ENCODE data around the gene CDH26.

DNA sequence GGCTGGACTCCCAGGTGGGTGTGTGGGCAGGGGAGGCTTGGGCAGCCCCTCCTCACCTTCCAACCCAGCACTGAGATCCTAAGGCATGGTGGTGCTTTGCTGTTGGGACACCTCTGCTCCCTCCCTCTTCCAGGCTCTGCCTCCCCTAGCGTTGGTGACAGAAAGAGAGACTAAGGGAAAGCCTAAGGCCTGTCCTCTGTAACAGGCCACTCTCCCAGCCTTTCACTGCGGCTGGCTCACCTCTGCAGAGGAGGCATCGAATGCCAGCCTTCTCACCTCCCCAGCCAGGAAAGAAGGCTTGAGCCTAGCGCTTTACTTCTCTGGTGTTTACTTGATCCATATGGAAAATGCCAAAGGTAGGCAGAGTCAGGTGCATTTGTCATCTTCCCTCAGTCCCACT is 3.5 kb upstream of the CDH26 start:
- TF ChIP-seq, protein P1, sequence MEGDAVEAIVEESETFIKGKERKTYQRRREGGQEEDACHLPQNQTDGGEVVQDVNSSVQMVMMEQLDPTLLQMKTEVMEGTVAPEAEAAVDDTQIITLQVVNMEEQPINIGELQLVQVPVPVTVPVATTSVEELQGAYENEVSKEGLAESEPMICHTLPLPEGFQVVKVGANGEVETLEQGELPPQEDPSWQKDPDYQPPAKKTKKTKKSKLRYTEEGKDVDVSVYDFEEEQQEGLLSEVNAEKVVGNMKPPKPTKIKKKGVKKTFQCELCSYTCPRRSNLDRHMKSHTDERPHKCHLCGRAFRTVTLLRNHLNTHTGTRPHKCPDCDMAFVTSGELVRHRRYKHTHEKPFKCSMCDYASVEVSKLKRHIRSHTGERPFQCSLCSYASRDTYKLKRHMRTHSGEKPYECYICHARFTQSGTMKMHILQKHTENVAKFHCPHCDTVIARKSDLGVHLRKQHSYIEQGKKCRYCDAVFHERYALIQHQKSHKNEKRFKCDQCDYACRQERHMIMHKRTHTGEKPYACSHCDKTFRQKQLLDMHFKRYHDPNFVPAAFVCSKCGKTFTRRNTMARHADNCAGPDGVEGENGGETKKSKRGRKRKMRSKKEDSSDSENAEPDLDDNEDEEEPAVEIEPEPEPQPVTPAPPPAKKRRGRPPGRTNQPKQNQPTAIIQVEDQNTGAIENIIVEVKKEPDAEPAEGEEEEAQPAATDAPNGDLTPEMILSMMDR (IDR thresholded peaks at IDR 0.05), result no peak
- TF ChIP-seq, protein P2, sequence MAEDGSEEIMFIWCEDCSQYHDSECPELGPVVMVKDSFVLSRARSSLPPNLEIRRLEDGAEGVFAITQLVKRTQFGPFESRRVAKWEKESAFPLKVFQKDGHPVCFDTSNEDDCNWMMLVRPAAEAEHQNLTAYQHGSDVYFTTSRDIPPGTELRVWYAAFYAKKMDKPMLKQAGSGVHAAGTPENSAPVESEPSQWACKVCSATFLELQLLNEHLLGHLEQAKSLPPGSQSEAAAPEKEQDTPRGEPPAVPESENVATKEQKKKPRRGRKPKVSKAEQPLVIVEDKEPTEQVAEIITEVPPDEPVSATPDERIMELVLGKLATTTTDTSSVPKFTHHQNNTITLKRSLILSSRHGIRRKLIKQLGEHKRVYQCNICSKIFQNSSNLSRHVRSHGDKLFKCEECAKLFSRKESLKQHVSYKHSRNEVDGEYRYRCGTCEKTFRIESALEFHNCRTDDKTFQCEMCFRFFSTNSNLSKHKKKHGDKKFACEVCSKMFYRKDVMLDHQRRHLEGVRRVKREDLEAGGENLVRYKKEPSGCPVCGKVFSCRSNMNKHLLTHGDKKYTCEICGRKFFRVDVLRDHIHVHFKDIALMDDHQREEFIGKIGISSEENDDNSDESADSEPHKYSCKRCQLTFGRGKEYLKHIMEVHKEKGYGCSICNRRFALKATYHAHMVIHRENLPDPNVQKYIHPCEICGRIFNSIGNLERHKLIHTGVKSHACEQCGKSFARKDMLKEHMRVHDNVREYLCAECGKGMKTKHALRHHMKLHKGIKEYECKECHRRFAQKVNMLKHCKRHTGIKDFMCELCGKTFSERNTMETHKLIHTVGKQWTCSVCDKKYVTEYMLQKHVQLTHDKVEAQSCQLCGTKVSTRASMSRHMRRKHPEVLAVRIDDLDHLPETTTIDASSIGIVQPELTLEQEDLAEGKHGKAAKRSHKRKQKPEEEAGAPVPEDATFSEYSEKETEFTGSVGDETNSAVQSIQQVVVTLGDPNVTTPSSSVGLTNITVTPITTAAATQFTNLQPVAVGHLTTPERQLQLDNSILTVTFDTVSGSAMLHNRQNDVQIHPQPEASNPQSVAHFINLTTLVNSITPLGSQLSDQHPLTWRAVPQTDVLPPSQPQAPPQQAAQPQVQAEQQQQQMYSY (CRISPR knock-in tag; IDR thresholded peaks at IDR 0.05), result no peak
- TF ChIP-seq, protein P3, sequence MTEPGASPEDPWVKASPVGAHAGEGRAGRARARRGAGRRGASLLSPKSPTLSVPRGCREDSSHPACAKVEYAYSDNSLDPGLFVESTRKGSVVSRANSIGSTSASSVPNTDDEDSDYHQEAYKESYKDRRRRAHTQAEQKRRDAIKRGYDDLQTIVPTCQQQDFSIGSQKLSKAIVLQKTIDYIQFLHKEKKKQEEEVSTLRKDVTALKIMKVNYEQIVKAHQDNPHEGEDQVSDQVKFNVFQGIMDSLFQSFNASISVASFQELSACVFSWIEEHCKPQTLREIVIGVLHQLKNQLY (CRISPR knock-in tag; IDR thresholded peaks at IDR 0.05), result no peak
- no peak for TF ChIP-seq NFYB (CRISPR knock-in tag; conservative IDR thresholded peaks at IDR 0.05; ENCODE audit: low read depth)
- TF ChIP-seq CREB1 (CRISPR knock-in tag; IDR thresholded peaks at IDR 0.05), result no peak
- TF ChIP-seq JUN (CRISPR knock-in tag; IDR thresholded peaks at IDR 0.05), result no peak
- TF ChIP-seq, protein P4, sequence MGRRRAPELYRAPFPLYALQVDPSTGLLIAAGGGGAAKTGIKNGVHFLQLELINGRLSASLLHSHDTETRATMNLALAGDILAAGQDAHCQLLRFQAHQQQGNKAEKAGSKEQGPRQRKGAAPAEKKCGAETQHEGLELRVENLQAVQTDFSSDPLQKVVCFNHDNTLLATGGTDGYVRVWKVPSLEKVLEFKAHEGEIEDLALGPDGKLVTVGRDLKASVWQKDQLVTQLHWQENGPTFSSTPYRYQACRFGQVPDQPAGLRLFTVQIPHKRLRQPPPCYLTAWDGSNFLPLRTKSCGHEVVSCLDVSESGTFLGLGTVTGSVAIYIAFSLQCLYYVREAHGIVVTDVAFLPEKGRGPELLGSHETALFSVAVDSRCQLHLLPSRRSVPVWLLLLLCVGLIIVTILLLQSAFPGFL (CRISPR knock-in tag; IDR thresholded peaks at IDR 0.05; ENCODE audit: borderline replicate concordance), result no peak
- no peak for TF ChIP-seq CBFB (CRISPR knock-in tag; IDR thresholded peaks at IDR 0.05; ENCODE audit: low read depth)
- TF ChIP-seq ZNF138 (CRISPR knock-in tag; conservative IDR thresholded peaks at IDR 0.05), result no peak
- TF ChIP-seq, protein P5, sequence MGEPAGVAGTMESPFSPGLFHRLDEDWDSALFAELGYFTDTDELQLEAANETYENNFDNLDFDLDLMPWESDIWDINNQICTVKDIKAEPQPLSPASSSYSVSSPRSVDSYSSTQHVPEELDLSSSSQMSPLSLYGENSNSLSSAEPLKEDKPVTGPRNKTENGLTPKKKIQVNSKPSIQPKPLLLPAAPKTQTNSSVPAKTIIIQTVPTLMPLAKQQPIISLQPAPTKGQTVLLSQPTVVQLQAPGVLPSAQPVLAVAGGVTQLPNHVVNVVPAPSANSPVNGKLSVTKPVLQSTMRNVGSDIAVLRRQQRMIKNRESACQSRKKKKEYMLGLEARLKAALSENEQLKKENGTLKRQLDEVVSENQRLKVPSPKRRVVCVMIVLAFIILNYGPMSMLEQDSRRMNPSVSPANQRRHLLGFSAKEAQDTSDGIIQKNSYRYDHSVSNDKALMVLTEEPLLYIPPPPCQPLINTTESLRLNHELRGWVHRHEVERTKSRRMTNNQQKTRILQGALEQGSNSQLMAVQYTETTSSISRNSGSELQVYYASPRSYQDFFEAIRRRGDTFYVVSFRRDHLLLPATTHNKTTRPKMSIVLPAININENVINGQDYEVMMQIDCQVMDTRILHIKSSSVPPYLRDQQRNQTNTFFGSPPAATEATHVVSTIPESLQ (CRISPR knock-in tag; IDR thresholded peaks at IDR 0.05), result no peak
- TF ChIP-seq, protein P6, sequence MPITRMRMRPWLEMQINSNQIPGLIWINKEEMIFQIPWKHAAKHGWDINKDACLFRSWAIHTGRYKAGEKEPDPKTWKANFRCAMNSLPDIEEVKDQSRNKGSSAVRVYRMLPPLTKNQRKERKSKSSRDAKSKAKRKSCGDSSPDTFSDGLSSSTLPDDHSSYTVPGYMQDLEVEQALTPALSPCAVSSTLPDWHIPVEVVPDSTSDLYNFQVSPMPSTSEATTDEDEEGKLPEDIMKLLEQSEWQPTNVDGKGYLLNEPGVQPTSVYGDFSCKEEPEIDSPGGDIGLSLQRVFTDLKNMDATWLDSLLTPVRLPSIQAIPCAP (CRISPR knock-in tag; IDR thresholded peaks at IDR 0.05), result no peak
- TF ChIP-seq, protein P7, sequence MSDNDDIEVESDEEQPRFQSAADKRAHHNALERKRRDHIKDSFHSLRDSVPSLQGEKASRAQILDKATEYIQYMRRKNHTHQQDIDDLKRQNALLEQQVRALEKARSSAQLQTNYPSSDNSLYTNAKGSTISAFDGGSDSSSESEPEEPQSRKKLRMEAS (CRISPR knock-in tag; IDR thresholded peaks at IDR 0.05), result no peak

Measured in WTC11 (cell line).